Adipose tissue (tissue), 3 donors: ENCODE measurements around the gene ACSS3. TPM values are rescaled to one million over a fixed set of nuclear protein-coding genes. Genes with fewer than 3 reads are reported as not detected.

ENCODE experiments used
- H3K27ac ChIP-seq: one replicate; pipeline ENCODE4 v1.5.1; 2013; ENCODE audit warnings: low read depth, low read length
- WGBS, 3 donors: extraction: QIAGEN DNeasy Blood & Tissue Kit; methylation state at CpG; one replicate each; pipeline ENCODE4 v1.1.7; 2013; 5-methylcytosine and 5-hydroxymethylcytosine counted together
- polyA plus RNA-seq, 3 donors: library from polyadenylated mRNA; stranded (reverse); fragments of 200-250 nt; gene quantifications; one replicate each; pipeline ENCODE4 v1.2.3, GENCODE V29; 2013
- donor health status: healthy with polysubstance abuse.
- donor health status: Bipolar disorder and iron deficiency.
- donor health status: healthy.

ACSS3 gene
- polyA plus RNA-seq, 3 donors = 3.8 to 27.9 (median 14.1) TPM

DNA sequence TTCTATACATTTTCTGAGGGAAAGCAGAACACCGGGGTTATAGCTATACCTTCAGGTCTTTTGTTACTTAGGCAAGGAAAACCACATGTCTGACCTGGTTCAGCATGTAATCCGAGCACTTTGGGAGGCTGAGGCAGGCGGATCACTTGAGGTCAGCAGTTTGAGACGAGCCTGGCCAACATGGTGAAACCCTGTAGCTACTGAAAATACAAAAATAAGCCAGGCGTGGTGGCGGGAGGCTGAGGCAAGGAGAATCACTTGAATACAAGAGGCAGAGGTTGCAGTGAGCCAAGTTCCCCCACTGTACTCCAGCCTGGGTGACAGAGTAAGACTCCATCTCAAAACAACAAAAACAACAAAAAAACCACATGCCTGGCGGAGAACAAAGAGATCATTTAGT, 177.6 kb downstream of the ACSS3 start:
- WGBS, 3 donors = 87 to 95% (median 88%) methylated on average over 7 of the region's 7 CpGs
- H3K27ac ChIP-seq = no peak overlapping the region

- 91 to 94% (median 94%) methylated on average over 2 of the region's 2 CpGs for WGBS, 3 donors
- no peak overlapping the region for H3K27ac ChIP-seq
These were observed 178.1 kb downstream of the ACSS3 start for GRCh38 chr12:81255947-81256346.

- 50 to 60% (median 55%) methylated on average over 4 of the region's 4 CpGs for WGBS, 3 donors
These were observed 180.2 kb downstream of the ACSS3 start for GRCh38 chr12:81257947-81258551.

GRCh38 chr12:81259360-81259759, 181.5 kb downstream of the ACSS3 start:
- H3K27ac ChIP-seq = no peak overlapping the region
- WGBS, 3 donors = 83 to 94% (median 86%) methylated on average over 4 of the region's 4 CpGs

More at GRCh38 chr12:81257947-81258551, 180.2 kb downstream of the ACSS3 start:
- H3K27ac ChIP-seq = no peak overlapping the region

- 78 to 90% (median 80%) methylated on average over 4 of the region's 4 CpGs for WGBS, 3 donors
- H3K27ac ChIP-seq = no peak overlapping the region
These were observed 183.8 kb downstream of the ACSS3 start for GRCh38 chr12:81261508-81262207.

- WGBS, 3 donors = 71 to 78% (median 72%) methylated on average over 2 of the region's 2 CpGs
- no peak overlapping the region for H3K27ac ChIP-seq
These were observed 185.2 kb downstream of the ACSS3 start for GRCh38 chr12:81263072-81263471.

- H3K27ac ChIP-seq = no peak overlapping the region
- WGBS, 3 donors = 93 to 94% (median 94%) methylated on average over 5 of the region's 5 CpGs
These were observed 192.5 kb downstream of the ACSS3 start for GRCh38 chr12:81270385-81270784.

DNA sequence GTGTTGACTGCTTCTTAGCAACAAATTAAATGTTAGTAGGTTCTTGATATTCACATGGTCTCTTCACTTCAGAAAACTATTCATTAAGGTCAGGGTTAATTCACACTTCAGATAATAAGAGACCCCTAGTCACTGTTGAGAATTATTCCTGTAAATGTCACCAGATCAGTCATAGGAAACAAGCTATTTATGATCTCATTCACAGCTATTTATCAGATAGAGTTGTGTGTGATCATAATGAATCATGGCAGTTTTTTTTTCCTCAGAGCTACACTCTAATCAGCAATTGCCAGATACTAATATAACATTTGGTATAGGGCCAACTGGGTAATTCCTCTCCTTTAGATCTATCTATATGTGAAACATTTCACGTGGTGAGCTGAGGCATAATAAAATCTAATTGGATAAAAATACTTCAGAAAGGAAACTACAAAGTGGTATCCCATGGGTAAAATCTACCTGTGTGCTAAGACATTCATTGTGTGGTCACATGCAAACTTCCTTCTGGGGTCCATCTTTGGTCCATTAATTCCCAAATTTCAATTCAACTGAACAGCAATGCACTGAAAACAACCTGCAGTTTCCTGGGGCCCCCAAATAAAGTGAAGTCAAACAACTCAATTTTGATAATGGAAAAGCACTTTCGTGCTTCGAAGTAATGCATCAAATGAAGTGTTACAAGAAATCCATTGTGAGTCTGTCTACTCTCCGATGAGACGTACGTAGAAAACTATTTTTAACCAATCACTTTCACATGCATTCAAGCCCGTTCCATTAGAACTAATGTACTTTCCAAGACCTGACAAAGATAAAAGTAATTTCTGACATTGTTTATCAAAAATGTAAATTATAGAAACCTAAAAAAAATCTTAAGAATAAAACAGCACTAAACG, 197.0 kb downstream of the ACSS3 start:
- WGBS, 3 donors = 60 to 80% (median 76%) methylated on average over 8 of the region's 8 CpGs
- no peak overlapping the region for H3K27ac ChIP-seq

GRCh38 chr12:81284137-81284536, 206.3 kb downstream of the ACSS3 start:
- no peak overlapping the region for H3K27ac ChIP-seq
- 50 to 60% (median 51%) methylated on average over 3 of the region's 3 CpGs for WGBS, 3 donors

- no peak overlapping the region for H3K27ac ChIP-seq
These were observed 210.8 kb downstream of the ACSS3 start for GRCh38 chr12:81288651-81289050.

- 67 to 68% (median 68%) methylated on average over 12 of the region's 12 CpGs for WGBS, 3 donors
These were observed 216.7 kb downstream of the ACSS3 start for GRCh38 chr12:81294325-81295190.

GRCh38 chr12:81295251-81295650, 217.4 kb downstream of the ACSS3 start:
- no peak overlapping the region for H3K27ac ChIP-seq
- 67 to 84% (median 78%) methylated on average over 3 of the region's 3 CpGs for WGBS, 3 donors

More at GRCh38 chr12:81294325-81295190, 216.7 kb downstream of the ACSS3 start:
- no peak overlapping the region for H3K27ac ChIP-seq

DNA sequence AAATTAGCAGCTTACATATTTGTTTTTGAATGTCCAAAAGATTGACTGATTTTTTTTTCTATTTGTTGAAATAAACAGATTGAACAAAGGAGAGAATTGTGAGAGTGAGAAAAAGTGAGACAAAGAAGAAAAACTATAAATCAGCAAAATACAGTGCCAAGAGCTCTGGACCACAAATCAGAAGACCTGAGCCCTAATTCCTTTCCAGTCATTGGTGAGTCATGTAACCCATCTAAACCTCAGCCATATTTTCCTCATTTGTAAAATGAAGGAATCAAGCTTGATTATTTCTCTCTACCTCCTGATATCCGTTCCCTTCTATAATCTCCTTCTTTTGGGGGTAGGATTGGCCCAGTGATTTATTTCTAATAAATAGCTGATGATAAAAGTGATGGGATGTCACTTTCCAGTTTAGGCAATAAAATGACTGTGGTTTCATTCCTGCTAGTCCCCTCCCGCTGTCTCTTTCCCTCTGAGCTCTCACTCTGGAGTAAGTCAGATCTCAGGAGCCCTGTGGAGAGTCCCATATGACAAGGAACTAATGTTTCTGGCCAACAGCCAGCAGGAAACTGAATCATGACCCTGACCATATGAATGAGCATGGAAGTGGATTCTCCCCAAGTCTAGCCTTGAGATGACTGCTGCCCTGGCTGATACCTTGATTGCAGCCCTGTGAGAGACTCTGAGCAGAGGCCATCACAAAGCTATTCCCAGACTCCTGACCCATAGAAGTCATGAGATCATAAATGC, 218.9 kb downstream of the ACSS3 start:
- 59 to 75% (median 59%) methylated on average over 2 of the region's 2 CpGs for WGBS, 3 donors
- no peak overlapping the region for H3K27ac ChIP-seq

GRCh38 chr12:81297601-81298000, 219.7 kb downstream of the ACSS3 start:
- H3K27ac ChIP-seq = no peak overlapping the region
- 70 to 81% (median 76%) methylated on average over 3 of the region's 3 CpGs for WGBS, 3 donors

GRCh38 chr12:81300454-81300853, 222.6 kb downstream of the ACSS3 start:
- 35 to 58% (median 48%) methylated on average over 2 of the region's 2 CpGs for WGBS, 3 donors

GRCh38 chr12:81303935-81304334, 226.1 kb downstream of the ACSS3 start:
- 87 to 95% (median 90%) methylated on average over 3 of the region's 3 CpGs for WGBS, 3 donors

More at GRCh38 chr12:81300454-81300853, 222.6 kb downstream of the ACSS3 start:
- no peak overlapping the region for H3K27ac ChIP-seq

More at GRCh38 chr12:81303935-81304334, 226.1 kb downstream of the ACSS3 start:
- no peak overlapping the region for H3K27ac ChIP-seq
